SK-N-SH (cell line): ENCODE results near the gene SLC35D2. TPM values are rescaled to one million over a fixed set of nuclear protein-coding genes. Genes with fewer than 3 reads are reported as not detected.

Source experiments
- CTCF ChIA-PET: fragments of 300-600, 350-600 bp; formaldehyde crosslinking; extraction: SDS; loops from one replicate; lab custom pipeline; 2021; lab: Yijun Ruan, JAX
- POLR2A ChIA-PET: fragments of 350-600 bp; sonication (Branson Sonifier 250); formaldehyde crosslinking; extraction: SDS; loops from one replicate; lab custom pipeline; 2020; ENCODE audit warnings: antibody characterized with exemption, inconsistent platforms; lab: Yijun Ruan, JAX
- DNase-seq: peaks from one replicate; pipeline ENCODE4 v3.0.0; 2012
- H2AFZ ChIP-seq: fragments of 200-600 bp; sonication (generic); 2 replicates; pipeline ENCODE4 v1.8.1; 2016; ENCODE audit warnings: antibody characterized with exemption, mild to moderate bottlenecking, low read depth
- H3F3A ChIP-seq: fragments of 200-600 bp; sonication (generic); replicated peaks from 2 replicates; pipeline ENCODE3; 2016; ENCODE audit warnings: antibody characterized with exemption, mild to moderate bottlenecking; ENCODE audit not compliant: insufficient read depth
- H3K27ac ChIP-seq, 2 experiments: fragments of 200-500 bp in 1 of 2; fragments of 200-600 bp in 1 of 2; sonication (Bioruptor generic) in 1 of 2; sonication (generic), shearing (Covaris generic) in 1 of 2; 2 replicates each; pipeline versions ENCODE4 v1.5.1 to v1.6.1; 2014 to 2016; ENCODE audit warnings: low read depth in 2 of 2, inconsistent platforms in 1 of 2, low read length in 1 of 2, mild to moderate bottlenecking in 1 of 2, mixed read lengths in 1 of 2
- H3K27me3 ChIP-seq: fragments of 200-600 bp; sonication (generic), shearing (Covaris generic); 2 replicates; pipeline ENCODE4 v1.6.1; 2016; ENCODE audit warnings: mixed run types; ENCODE audit not compliant: insufficient read depth
- H3K36me3 ChIP-seq, 2 experiments: fragments of 200-500 bp in 1 of 2; fragments of 200-600 bp in 1 of 2; sonication (Bioruptor generic) in 1 of 2; sonication (generic) in 1 of 2; replicated peaks in 1 of 2; 2 replicates each; pipeline versions ENCODE3 to v1.5.1; 2014 to 2016; ENCODE audit warnings: low read length in 1 of 2, mild to moderate bottlenecking in 1 of 2; ENCODE audit not compliant: insufficient read depth in 2 of 2, control insufficient read depth in 1 of 2
- H3K4me1 ChIP-seq, 2 experiments: fragments of 200-500 bp in 1 of 2; fragments of 200-600 bp in 1 of 2; sonication (Bioruptor generic) in 1 of 2; sonication (generic), shearing (Covaris generic) in 1 of 2; 2 replicates each; pipeline versions ENCODE4 v1.5.1 to v1.6.1; 2014 to 2016; ENCODE audit warnings: low read depth in 1 of 2, low read length in 1 of 2, mixed run types in 1 of 2; ENCODE audit not compliant: insufficient read depth in 2 of 2, control insufficient read depth in 1 of 2
- H3K4me2 ChIP-seq: fragments of 200-600 bp; sonication (generic), shearing (Covaris generic); 2 replicates; pipeline ENCODE4 v1.6.1; 2017; ENCODE audit warnings: mixed run types
- H3K4me3 ChIP-seq, 2 experiments: fragments of 200-500 bp in 1 of 2; fragments of 200-600 bp in 1 of 2; sonication (Bioruptor generic) in 1 of 2; sonication (generic), shearing (Covaris generic) in 1 of 2; 2 replicates each; pipeline versions ENCODE4 v1.5.1 to v1.8.1; 2014 to 2016; ENCODE audit warnings: low read depth in 2 of 2, inconsistent platforms in 1 of 2, low read length in 1 of 2, mild to moderate bottlenecking in 1 of 2, mixed read lengths in 1 of 2, moderate library complexity in 1 of 2
- H3K79me2 ChIP-seq: fragments of 200-600 bp; sonication (generic); 2 replicates; pipeline ENCODE4 v1.8.1; 2017; ENCODE audit warnings: mild to moderate bottlenecking; ENCODE audit not compliant: insufficient read depth
- H3K9ac ChIP-seq: fragments of 200-600 bp; sonication (generic); 2 replicates; pipeline ENCODE4 v1.6.1; 2017; ENCODE audit warnings: mixed run types
- H3K9me2 ChIP-seq: fragments of 200-600 bp; sonication (generic); 2 replicates; pipeline ENCODE4 v1.6.1; 2017; ENCODE audit warnings: mixed run types
- H3K9me3 ChIP-seq: fragments of 200-600 bp; sonication (generic); 2 replicates; pipeline ENCODE4 v1.6.1; 2017; ENCODE audit warnings: mixed run types, mild to moderate bottlenecking, moderate library complexity
- H4K20me1 ChIP-seq: fragments of 200-600 bp; sonication (generic); 2 replicates; pipeline ENCODE4 v1.6.1; 2017; ENCODE audit warnings: mild to moderate bottlenecking, mixed run types; ENCODE audit not compliant: insufficient read depth
- CHD2 ChIP-seq: fragments of 150-350 bp; IDR thresholded peaks from 2 replicates; pipeline ENCODE4 v1.6.1; 2018; ENCODE audit warnings: low read length; ENCODE audit not compliant: partially characterized antibody
- ELF1 ChIP-seq: IDR thresholded peaks from 2 replicates; pipeline ENCODE4 v1.4.0; 2012
- EP300 ChIP-seq, 2 experiments: IDR thresholded peaks; 2 replicates each; pipeline versions ENCODE4 v1.4.0 to v1.6.1; 2012; ENCODE audit warnings: borderline replicate concordance in 1 of 2, low read depth in 1 of 2, low read length in 1 of 2
- FOXJ3 ChIP-seq: sonication (generic); formaldehyde crosslinking; IDR thresholded peaks from 2 replicates; pipeline ENCODE4 v1.5.1; 2020; ENCODE audit warnings: mild to moderate bottlenecking, missing genetic modification reagents
- GABPA ChIP-seq: IDR thresholded peaks from 2 replicates; pipeline ENCODE4 v1.4.0; 2012; ENCODE audit warnings: low read depth, mild to moderate bottlenecking
- MXI1 ChIP-seq: IDR thresholded peaks from 2 replicates; pipeline ENCODE4 v1.6.1; 2012; ENCODE audit warnings: mild to moderate bottlenecking, low read depth, low read length, improper control_type of control experiment
- NFIC ChIP-seq: IDR thresholded peaks from 2 replicates; pipeline ENCODE4 v1.4.0; 2012; ENCODE audit warnings: borderline replicate concordance
- NRF1 ChIP-seq: IDR thresholded peaks from 2 replicates; pipeline ENCODE4 v1.6.1; 2012; ENCODE audit warnings: low read depth, mild to moderate bottlenecking, low read length
- RAD21 ChIP-seq: IDR thresholded peaks from 2 replicates; pipeline ENCODE4 v1.6.1; 2012; ENCODE audit warnings: mild to moderate bottlenecking, low read length
- RCOR1 ChIP-seq: fragments of 150-350 bp; IDR thresholded peaks from 2 replicates; pipeline ENCODE4 v1.6.1; 2017; ENCODE audit warnings: antibody characterized with exemption, low read length
- RFX5 ChIP-seq: IDR thresholded peaks from 2 replicates; pipeline ENCODE4 v1.6.1; 2012; ENCODE audit warnings: mild to moderate bottlenecking, improper control_type of control experiment, low read length
- RXRA ChIP-seq: IDR thresholded peaks from 2 replicates; pipeline ENCODE4 v1.4.0; 2012; ENCODE audit warnings: low read depth, mild to moderate bottlenecking, borderline replicate concordance
- SIN3A ChIP-seq: IDR thresholded peaks from 2 replicates; pipeline ENCODE4 v1.6.1; 2012; ENCODE audit warnings: low read depth, mild to moderate bottlenecking, low read length, moderate library complexity, borderline replicate concordance
- SMC3 ChIP-seq: IDR thresholded peaks from 2 replicates; pipeline ENCODE4 v1.6.1; 2012; ENCODE audit warnings: low read depth, low read length, improper control_type of control experiment
- TAF1 ChIP-seq: IDR thresholded peaks from 2 replicates; pipeline ENCODE4 v1.6.1; 2012; ENCODE audit warnings: low read depth, mild to moderate bottlenecking, low read length, moderate library complexity, borderline replicate concordance
- TCF12 ChIP-seq: IDR thresholded peaks from 2 replicates; pipeline ENCODE4 v1.4.0; 2012
- TEAD4 ChIP-seq: IDR thresholded peaks from 2 replicates; pipeline ENCODE4 v1.4.0; 2012; ENCODE audit warnings: mild to moderate bottlenecking, borderline replicate concordance; ENCODE audit not compliant: insufficient read depth
- WGBS: methylation state at CpG from one replicate; pipeline ENCODE4 v1.1.6; 2017; ENCODE audit warnings: low lambda C conversion rate; 5-methylcytosine and 5-hydroxymethylcytosine counted together
- polyA plus RNA-seq, 3 experiments: library from polyadenylated mRNA; depleted of rRNA; stranded (reverse); fragments of >200 nt; gene quantifications; 2 replicates each; pipeline ENCODE4 v1.2.3, GENCODE V29; 2012
- TF ChIP-seq, protein P1 (sequence below): fragments of 150-350 bp; IDR thresholded peaks from 2 replicates; pipeline ENCODE4 v1.6.1; 2016; ENCODE audit warnings: mild to moderate bottlenecking, low read depth, low read length
- TF ChIP-seq, protein P2 (sequence below): fragments of 150-350 bp; IDR thresholded peaks from 2 replicates; pipeline ENCODE4 v1.6.1; 2017; ENCODE audit warnings: antibody characterized with exemption, low read length, low read depth, borderline replicate concordance
- TF ChIP-seq, protein P3 (sequence below): IDR thresholded peaks from 2 replicates; pipeline ENCODE4; 2012
- TF ChIP-seq, protein P4 (sequence below): fragments of 200-600 bp; sonication (generic); IDR thresholded peaks from 2 replicates; pipeline ENCODE4 v1.6.1; 2017; ENCODE audit warnings: antibody characterized with exemption, mild to moderate bottlenecking, moderate library complexity
- TF ChIP-seq, protein P5 (sequence below): IDR thresholded peaks from 2 replicates; pipeline ENCODE4 v1.4.0; 2012; ENCODE audit warnings: low read depth

Gene SLC35D2
- polyA plus RNA-seq, 1 of the 3 experiments (the other 2 are of a cell fraction), result 26.1 TPM

DNA sequence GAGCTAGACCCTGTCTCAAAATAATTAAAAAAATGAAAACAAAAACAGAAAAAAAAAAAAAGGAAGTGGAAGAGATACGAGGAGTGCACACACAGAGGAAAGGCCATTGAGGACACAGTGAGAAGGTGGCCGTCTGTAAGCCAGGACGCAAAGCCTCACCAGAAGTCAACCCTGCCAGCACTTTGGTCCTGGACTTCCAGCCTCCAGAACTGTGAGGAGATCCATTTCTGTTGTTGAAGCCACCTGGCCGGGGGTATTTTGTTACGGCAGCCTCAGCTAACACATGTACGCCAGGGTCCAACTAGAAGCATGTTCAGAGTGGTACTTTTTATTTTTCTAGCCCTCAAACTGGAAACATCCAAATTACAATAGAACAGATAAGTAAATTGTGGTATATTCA lies 21.8 kb downstream of the SLC35D2 start:
- Histone ChIP-seq H3K4me3 (no peak overlapping the region), H3K9me3 (no peaks in the 10 kb centered on the region), H2AFZ (no peak overlapping the region), H3K4me1 (no peaks in the 10 kb centered on the region), H3K79me2 (peaks cover 5% of the 10 kb centered on the region; the same call in 1 of the 2 replicates), H3K9me2 (no peaks in the 10 kb centered on the region), H3K27ac (no peak overlapping the region), H3K27me3 (no peaks in the 10 kb centered on the region), H3K9ac (no peak overlapping the region), H3F3A (no peaks in the 10 kb centered on the region), H3K4me2 (no peak overlapping the region), H3K36me3 (peaks cover 15 to 56% of the 10 kb centered on the region in 2 experiments), H4K20me1 (no peaks in the 10 kb centered on the region)
- DNase-seq, result no peak
- 93% methylated on average over 6 of the region's 6 CpGs for WGBS
- TF ChIP-seq FOXJ3 (no peak), CHD2 (no peak), RFX5 (no peak), RCOR1 (no peak), SIN3A (no peak), TCF12 (no peak), ELF1 (no peak), SMC3 (no peak), GABPA (no peak), MXI1 (no peak), RXRA (no peak), NRF1 (no peak), RAD21 (no peak), TAF1 (no peak)
- TF ChIP-seq, protein P1, sequence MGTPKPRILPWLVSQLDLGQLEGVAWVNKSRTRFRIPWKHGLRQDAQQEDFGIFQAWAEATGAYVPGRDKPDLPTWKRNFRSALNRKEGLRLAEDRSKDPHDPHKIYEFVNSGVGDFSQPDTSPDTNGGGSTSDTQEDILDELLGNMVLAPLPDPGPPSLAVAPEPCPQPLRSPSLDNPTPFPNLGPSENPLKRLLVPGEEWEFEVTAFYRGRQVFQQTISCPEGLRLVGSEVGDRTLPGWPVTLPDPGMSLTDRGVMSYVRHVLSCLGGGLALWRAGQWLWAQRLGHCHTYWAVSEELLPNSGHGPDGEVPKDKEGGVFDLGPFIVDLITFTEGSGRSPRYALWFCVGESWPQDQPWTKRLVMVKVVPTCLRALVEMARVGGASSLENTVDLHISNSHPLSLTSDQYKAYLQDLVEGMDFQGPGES, result no peak
- TF ChIP-seq, protein P2, sequence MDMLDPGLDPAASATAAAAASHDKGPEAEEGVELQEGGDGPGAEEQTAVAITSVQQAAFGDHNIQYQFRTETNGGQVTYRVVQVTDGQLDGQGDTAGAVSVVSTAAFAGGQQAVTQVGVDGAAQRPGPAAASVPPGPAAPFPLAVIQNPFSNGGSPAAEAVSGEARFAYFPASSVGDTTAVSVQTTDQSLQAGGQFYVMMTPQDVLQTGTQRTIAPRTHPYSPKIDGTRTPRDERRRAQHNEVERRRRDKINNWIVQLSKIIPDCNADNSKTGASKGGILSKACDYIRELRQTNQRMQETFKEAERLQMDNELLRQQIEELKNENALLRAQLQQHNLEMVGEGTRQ, result no peak
- TF ChIP-seq, protein P3, sequence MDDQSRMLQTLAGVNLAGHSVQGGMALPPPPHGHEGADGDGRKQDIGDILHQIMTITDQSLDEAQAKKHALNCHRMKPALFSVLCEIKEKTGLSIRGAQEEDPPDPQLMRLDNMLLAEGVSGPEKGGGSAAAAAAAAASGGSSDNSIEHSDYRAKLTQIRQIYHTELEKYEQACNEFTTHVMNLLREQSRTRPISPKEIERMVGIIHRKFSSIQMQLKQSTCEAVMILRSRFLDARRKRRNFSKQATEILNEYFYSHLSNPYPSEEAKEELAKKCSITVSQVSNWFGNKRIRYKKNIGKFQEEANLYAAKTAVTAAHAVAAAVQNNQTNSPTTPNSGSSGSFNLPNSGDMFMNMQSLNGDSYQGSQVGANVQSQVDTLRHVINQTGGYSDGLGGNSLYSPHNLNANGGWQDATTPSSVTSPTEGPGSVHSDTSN, result no peak
- ChIA-PET CTCF (interaction anchor here (0.7 kb wide), 1 partner anchor 34 kb away, joined by 3 read pairs; no protein-coding TSS in a partner anchor), POLR2A (no interaction called here)

DNA sequence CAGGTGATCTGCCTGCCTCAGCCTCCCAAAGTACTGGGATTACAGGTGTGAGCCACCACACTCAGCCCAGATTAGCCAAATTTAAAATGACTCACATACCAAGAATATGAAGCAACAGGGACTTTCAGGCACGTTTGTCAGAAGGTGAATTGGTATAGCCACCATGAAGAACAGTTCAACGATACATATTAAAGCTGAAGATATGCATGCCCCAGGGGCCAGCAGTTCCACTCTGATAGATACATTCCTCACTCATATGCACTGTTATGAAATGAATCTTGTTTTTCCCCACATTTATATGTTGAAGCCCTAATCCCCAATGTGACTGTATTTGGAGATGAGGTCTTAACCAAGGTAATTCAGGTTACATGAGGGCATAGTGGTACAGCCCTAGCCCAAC lies 22.5 kb downstream of the SLC35D2 start:
- no peaks in the 10 kb centered on the region for H4K20me1 ChIP-seq
- peaks cover 16 to 59% of the 10 kb centered on the region in 2 experiments for H3K36me3 ChIP-seq
- WGBS, result 91% methylated on average over 2 of the region's 2 CpGs
- H3F3A ChIP-seq, result no peaks in the 10 kb centered on the region
- H3K4me3 ChIP-seq, result no peak overlapping the region
- no peaks in the 10 kb centered on the region for H3K4me1 ChIP-seq
- no peak overlapping the region for H3K27ac ChIP-seq
- H2AFZ ChIP-seq, result no peak overlapping the region
- H3K27me3 ChIP-seq, result no peaks in the 10 kb centered on the region
- H3K79me2 ChIP-seq, result peaks cover 5% of the 10 kb centered on the region; the same call in 1 of the 2 replicates
- H3K9ac ChIP-seq, result no peak overlapping the region
- POLR2A ChIA-PET, result no interaction called here
- DNase-seq, result no peak
- TF ChIP-seq, protein P4, sequence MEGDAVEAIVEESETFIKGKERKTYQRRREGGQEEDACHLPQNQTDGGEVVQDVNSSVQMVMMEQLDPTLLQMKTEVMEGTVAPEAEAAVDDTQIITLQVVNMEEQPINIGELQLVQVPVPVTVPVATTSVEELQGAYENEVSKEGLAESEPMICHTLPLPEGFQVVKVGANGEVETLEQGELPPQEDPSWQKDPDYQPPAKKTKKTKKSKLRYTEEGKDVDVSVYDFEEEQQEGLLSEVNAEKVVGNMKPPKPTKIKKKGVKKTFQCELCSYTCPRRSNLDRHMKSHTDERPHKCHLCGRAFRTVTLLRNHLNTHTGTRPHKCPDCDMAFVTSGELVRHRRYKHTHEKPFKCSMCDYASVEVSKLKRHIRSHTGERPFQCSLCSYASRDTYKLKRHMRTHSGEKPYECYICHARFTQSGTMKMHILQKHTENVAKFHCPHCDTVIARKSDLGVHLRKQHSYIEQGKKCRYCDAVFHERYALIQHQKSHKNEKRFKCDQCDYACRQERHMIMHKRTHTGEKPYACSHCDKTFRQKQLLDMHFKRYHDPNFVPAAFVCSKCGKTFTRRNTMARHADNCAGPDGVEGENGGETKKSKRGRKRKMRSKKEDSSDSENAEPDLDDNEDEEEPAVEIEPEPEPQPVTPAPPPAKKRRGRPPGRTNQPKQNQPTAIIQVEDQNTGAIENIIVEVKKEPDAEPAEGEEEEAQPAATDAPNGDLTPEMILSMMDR, result no peak
- TF ChIP-seq TEAD4 (no peak), EP300 (IDR thresholded peaks at IDR 0.05; ENCODE audit: borderline replicate concordance in 1 of 2, low read depth in 1 of 2, low read length in 1 of 2) (no peak), RFX5 (no peak), NFIC (no peak)
- TF ChIP-seq, protein P5, sequence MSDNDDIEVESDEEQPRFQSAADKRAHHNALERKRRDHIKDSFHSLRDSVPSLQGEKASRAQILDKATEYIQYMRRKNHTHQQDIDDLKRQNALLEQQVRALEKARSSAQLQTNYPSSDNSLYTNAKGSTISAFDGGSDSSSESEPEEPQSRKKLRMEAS, result no peak
- H3K9me2 ChIP-seq, result no peaks in the 10 kb centered on the region
- H3K4me2 ChIP-seq, result no peak overlapping the region
- H3K9me3 ChIP-seq, result no peaks in the 10 kb centered on the region
- CTCF ChIA-PET, result interaction anchor here (1.2 kb wide), 1 partner anchor 43 kb away, joined by 3 read pairs; no protein-coding TSS in a partner anchor
